Dedifferentiated amniotic fluid mesenchymal stem cell (primary cell): ENCODE data around the gene SMU1.

Experiments
- DNase-seq: peaks from one replicate; pipeline ENCODE4 v3.0.0-alpha.2; 2016; ENCODE audit errors: extremely low spot score

Gene SMU1

DNA sequence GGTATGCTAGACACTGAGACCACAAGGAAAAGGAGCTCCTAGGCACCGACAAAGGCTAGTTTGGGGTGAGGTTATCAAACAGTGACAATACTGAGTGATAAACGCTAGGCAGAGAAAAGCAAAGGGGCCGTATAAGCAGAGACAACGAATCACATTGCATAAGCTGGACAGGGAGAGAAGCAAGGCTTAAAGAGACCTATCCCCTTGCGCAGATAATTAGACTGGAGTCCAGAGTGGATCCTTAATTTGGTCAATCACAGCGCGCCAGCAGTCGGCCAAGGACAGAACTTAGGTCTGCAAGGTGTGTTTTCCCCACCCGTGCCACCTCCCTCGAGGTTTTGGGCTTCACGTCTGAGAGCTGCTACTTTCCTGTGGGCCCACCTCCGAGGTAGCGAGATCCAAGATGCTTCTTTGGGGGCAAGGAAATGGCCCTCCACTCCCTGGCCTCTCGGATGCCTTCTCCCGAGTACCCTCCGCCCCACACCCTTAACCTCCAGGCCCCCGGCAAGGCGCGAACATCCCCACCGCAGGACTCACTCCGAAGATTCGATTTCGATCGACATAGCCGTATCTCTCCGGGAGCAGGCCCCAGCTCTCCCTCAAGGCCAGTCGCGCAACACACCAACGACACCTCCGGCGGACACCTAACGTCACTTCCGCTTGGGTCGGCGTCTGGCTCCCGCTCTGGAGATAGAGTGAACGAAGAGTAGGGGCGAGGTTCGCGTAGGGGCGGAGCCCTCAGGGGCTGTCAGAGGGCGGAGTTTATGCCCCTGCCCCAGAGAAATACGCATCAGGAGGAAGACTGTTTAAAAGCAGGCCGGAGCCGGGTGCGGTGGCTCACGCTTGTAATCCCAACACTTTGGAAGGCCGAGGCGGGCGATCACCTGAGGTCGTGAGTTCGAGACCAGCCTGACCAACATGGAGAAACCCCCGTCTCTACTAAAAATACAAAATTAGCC is at the start of gene SMU1:
SMU1 (minus strand) TSS at position 629 of the 959 bp plus-strand sequence; CDS start at position 563, 66 bp downstream.
- DNase-seq, result peak; percentile 95

DNA sequence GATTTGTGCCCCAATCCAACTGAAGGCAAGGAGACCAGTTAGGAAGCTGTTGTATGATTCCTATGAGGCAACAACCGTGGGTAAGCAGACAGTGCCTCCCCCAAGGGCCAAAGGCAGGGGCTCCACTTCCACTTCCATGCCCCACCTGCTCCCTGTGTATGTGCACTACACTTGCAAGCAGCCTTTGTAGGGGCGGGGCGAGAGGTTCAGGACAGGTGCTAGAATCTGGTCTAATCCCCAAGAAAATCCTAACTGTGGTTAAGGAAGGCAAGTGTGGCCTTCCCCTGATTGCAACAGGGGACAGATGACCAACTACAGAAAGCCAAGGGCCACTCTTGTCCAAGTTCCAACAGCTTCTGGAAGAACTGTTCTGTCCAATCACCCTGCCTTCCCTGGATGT is 49.0 kb upstream of the SMU1 start:
- no peak for DNase-seq

DNA sequence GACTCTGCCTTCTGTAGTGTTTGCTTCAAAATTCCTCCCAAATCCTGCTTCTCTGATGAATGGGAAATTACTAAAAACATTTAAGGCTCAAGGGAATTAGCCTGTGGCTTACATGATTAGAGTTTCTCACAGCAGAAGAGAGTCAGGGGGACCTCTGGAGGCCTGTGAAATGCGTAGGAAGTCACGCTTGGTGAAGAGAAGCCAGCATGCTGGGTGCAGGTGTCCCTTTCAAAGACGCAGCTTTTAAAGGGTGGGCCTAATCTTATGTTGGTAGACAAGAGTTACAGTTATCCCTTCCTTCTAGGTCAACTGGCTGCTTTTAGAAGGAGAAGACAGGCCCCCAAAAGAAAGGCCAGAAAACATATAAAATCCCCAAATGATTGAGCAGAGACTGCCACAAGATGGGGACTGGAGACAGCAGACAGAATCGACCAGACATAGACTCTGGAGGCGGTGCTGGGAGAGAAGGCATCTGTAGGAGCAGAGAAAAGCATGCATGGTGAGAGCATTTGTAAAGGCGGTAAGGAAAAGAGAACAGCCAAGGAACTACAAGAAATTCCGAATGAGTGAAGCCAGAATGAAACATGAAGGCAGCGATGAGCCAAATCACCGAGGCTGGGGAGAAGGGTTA is 48.4 kb upstream of the SMU1 start:
- DNase-seq, result no peak

DNA sequence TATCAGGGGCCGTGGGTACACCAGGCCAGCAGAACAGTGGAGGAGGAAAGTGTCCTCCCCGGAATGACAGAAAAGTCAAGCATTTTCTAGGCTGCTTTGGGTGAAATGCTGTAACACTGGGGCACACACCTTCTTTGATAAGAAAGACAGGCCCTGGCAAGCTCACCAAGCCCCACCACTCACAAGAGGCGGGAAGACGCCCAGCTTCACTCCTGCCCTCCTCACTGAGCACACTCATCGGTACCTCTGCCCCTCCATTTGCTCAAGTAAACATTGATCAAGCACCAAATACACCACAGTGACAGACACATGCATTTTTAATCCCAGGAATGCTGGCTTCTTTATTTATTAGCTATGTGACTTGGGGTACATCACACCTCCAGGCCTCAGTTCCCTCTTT is 47.6 kb upstream of the SMU1 start:
- no peak for DNase-seq

- no peak for DNase-seq
Measured at GRCh38 chr9:33123407-33124031, 47.0 kb upstream of the SMU1 start.

DNA sequence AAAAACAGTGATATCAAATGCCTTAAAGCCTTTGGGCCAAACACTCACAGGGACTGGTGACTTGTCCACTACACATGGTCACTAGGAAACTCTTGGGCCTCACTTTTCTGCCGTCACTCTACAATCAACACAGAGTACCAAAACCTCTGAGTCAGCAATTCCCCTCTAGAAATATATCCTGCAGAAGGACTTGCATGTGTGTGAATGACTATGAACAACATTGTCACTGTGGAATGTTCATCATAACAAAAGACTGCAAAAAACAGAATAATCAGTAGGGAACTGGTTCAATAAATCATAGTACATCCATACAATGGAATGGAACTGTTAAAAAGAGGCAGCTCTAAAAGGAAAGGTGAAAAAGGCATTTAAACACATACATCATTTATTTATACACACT is 44.1 kb upstream of the SMU1 start:
- DNase-seq, result no peak

DNA sequence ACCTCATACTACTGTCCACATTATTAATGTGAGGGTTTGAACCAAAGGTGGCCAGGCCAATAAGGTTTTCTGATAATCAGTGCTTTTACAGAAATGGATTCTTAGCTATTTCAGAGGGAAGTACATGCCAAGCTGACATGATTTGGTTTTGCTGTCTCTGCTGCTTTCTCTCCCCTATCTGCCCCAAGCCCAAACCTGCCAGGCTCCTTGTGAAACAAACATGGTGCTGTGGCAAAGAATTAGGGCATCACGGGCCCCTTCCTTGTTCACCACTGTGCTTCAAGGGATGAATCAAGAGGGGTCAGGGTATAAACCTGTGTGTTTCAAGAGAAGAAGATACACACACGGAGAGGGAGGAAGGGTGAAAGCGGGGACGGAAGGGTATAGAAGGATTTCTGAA is 41.3 kb upstream of the SMU1 start:
- DNase-seq, result no peak

GRCh38 chr9:33117306-33117705 is 40.8 kb upstream of the SMU1 start:
- peak; percentile 74 for DNase-seq

GRCh38 chr9:33116860-33117259 is 40.4 kb upstream of the SMU1 start:
- peak; percentile 40 for DNase-seq

DNA sequence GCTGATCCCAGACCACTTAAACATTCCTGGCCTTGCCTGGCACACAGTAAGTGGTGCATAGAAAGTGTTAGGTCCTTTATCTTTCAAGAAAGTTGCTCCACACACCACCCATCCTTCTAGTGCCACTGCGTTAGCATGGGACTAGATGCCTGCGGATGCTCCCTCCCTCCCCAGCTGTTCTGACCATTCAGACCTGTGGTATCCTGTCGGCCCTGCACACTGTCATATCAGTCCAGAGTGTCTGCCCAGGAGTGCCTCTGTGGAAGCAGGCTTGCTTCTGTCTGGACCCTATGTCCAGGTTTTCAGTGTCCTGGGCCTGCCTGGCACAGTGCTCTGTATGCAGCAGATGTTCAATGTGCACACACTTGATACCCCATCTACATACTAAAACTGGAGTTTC is 38.3 kb upstream of the SMU1 start:
- no peak for DNase-seq

GRCh38 chr9:33113799-33114547 is 37.5 kb upstream of the SMU1 start:
- no peak for DNase-seq

GRCh38 chr9:33112094-33112493 is 35.6 kb upstream of the SMU1 start:
- DNase-seq, result no peak

DNA sequence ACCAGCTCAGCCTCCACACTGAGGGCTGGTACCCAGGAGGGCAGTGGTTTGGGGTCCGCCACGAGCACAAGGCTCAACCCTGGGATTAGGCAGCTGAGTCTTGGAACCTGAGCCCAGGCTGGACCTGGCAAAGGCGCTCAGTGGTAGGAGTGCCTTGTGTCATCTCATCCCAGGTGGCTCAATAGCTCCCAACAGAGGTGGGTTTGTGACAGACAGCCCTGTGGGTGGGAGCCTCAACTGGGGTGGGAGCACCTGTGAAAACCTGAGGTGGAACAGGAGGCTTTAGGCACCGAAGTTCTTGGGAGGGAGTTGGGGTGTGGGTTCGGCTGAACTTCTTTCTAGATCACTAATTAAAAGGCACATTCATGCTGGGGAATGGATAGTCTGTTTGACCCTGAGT is 35.2 kb upstream of the SMU1 start:
- DNase-seq, result no peak

DNA sequence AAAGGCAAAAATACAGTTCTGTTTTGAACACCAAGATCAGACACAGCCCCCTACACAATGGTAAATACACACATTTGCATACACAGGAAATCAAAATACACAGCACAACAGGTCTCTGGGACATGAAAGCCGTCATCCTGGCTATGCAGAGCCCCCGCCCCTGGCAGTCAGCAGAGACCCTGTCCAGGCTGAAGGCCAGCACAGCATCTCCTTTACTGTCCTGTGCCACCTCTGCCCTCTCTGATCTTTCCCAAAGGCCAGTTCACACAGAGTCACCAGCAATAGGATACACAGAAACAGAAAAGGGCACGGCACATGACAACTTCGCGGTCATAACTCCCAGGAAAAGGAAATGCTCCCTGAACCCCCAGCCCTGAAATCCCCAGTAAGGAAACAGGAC is 34.2 kb upstream of the SMU1 start:
- DNase-seq, result no peak

- DNase-seq, result no peak
Measured at GRCh38 chr9:33109850-33110595, 33.5 kb upstream of the SMU1 start.

DNA sequence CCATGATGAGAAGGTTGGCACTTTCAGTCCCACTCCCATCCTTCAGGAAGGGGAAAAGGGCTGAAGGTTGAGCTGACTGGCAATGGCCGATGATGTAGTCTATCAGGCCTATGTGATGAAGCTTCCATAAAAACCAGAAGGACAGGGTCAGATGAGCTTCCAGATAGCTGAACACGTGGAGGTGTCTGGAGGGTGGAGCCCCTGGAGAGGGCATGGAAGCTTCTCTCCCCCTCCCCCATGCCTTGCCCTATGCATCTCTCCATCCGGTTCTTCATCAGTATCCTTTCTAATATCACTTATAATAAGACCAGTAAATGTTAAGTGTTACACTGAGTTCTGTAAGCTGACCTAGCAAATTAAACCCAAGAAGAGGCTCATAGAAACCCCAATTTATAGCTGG is 32.6 kb upstream of the SMU1 start:
- DNase-seq, result no peak

GRCh38 chr9:33108472-33108871 is 32.0 kb upstream of the SMU1 start:
- no peak for DNase-seq

- DNase-seq, result no peak
Measured at GRCh38 chr9:33107762-33108161, 31.3 kb upstream of the SMU1 start.

GRCh38 chr9:33106827-33107621 is 30.6 kb upstream of the SMU1 start:
- peak; percentile 74 for DNase-seq

GRCh38 chr9:33106372-33106771 is 29.9 kb upstream of the SMU1 start:
- no peak for DNase-seq
